Ishikawa (cell line): Measurements from ENCODE around the gene ICAM2.

Experiments used
- CEBPB ChIP-seq: IDR thresholded peaks from 2 replicates; pipeline ENCODE4 v1.6.1; 2012
- EP300 ChIP-seq: IDR thresholded peaks from 2 replicates; pipeline ENCODE4 v1.6.1; 2012; ENCODE audit warnings: borderline replicate concordance
- FOXM1 ChIP-seq: IDR thresholded peaks from 2 replicates; pipeline ENCODE4 v1.6.1; 2012; ENCODE audit warnings: low read depth, borderline replicate concordance
- MAX ChIP-seq: IDR thresholded peaks from 2 replicates; pipeline ENCODE4 v1.6.1; 2012
- NFIC ChIP-seq: IDR thresholded peaks from 2 replicates; pipeline ENCODE4 v1.6.1; 2012
- RAD21 ChIP-seq: IDR thresholded peaks from 2 replicates; pipeline ENCODE4 v1.6.1; 2012; ENCODE audit warnings: low read depth
- REST ChIP-seq: IDR thresholded peaks from 2 replicates; pipeline ENCODE4 v1.6.1; 2012; ENCODE audit warnings: low read depth, mild to moderate bottlenecking
- TAF1 ChIP-seq: IDR thresholded peaks from 2 replicates; pipeline ENCODE4 v1.6.1; 2012; ENCODE audit warnings: low read depth, mild to moderate bottlenecking
- TCF12 ChIP-seq: IDR thresholded peaks from 2 replicates; pipeline ENCODE4 v1.6.1; 2012; ENCODE audit warnings: low read depth
- TEAD4 ChIP-seq: IDR thresholded peaks from 2 replicates; pipeline ENCODE4 v1.6.1; 2012
- USF1 ChIP-seq: IDR thresholded peaks from 2 replicates; pipeline ENCODE4 v1.6.1; 2012
- YY1 ChIP-seq: IDR thresholded peaks from 2 replicates; pipeline ENCODE4 v1.6.1; 2012; ENCODE audit warnings: low read depth
- ZBTB7A ChIP-seq: IDR thresholded peaks from 2 replicates; pipeline ENCODE4 v1.6.1; 2012; ENCODE audit warnings: low read depth

- no peak for TF ChIP-seq CEBPB
- TF ChIP-seq YY1: no peak
- no peak for TF ChIP-seq NFIC
- no peak for TF ChIP-seq USF1
- no peak for TF ChIP-seq RAD21
- no peak for TF ChIP-seq EP300
- no peak for TF ChIP-seq REST
- TF ChIP-seq FOXM1: no peak
- no peak for TF ChIP-seq MAX
- no peak for TF ChIP-seq TAF1
- no peak for TF ChIP-seq ZBTB7A
- TF ChIP-seq TEAD4: no peak
- no peak for TF ChIP-seq TCF12
Observed at GRCh38 chr17:64008346-64008745, 12.1 kb downstream of the ICAM2 start.
